Neural crest cell (in vitro differentiated cells): ENCODE measurements around the gene ODF4. TPM values are rescaled to one million over a fixed set of nuclear protein-coding genes. Genes with fewer than 3 reads are reported as not detected.

Source experiments
- DNase-seq: peaks from one replicate; pipeline ENCODE4 v3.0.0; 2021; ENCODE audit warnings: low read depth, mixed read lengths, low spot score
- H3K27ac Mint-ChIP-seq: one replicate; pipeline ENCODE4 v1.8.0; 2021; ENCODE audit warnings: mild to moderate bottlenecking, mixed read lengths; ENCODE audit not compliant: unreplicated experiment
- H3K27me3 Mint-ChIP-seq: 2 replicates; pipeline ENCODE4 v1.8.0; 2021; ENCODE audit warnings: low read depth, mild to moderate bottlenecking, mixed read lengths
- H3K36me3 Mint-ChIP-seq: 2 replicates; pipeline ENCODE4 v1.8.0; 2021; ENCODE audit warnings: low read depth, mild to moderate bottlenecking, mixed read lengths
- H3K4me1 Mint-ChIP-seq: 2 replicates; pipeline ENCODE4 v1.8.0; 2021; ENCODE audit warnings: mixed read lengths
- H3K4me3 Mint-ChIP-seq: one replicate; pipeline ENCODE4 v1.8.0; 2021; ENCODE audit warnings: mild to moderate bottlenecking, mixed read lengths
- H3K9me3 Mint-ChIP-seq: 2 replicates; pipeline ENCODE4 v1.8.0; 2021; ENCODE audit warnings: mixed read lengths
- CTCF ChIP-seq: fragments of 200-600 bp; sonication (generic); conservative IDR thresholded peaks from 2 replicates; pipeline ENCODE4 v1.5.0; 2021; ENCODE audit warnings: antibody characterized with exemption, mild to moderate bottlenecking
- total RNA-seq: library from RNA; stranded (reverse); gene quantifications from 2 replicates; pipeline ENCODE4 v1.2.1, GENCODE V29; 2021

The ODF4 gene
- total RNA-seq, 1 donor from 2014 or later, result not detected

GRCh38 chr17:8384801-8385378 lies 45.2 kb downstream of the ODF4 start:
- Mint-ChIP-seq H3K4me3 (peak overlapping the region; percentile 100), H3K9me3 (no peaks in the 10 kb centered on the region), H3K27me3 (no peaks in the 10 kb centered on the region), H3K27ac (no peak overlapping the region), H3K36me3 (peaks cover 14% of the 10 kb centered on the region), H3K4me1 (peaks cover 41% of the 10 kb centered on the region)
- no peak for DNase-seq
- no peak for TF ChIP-seq CTCF

GRCh38 chr17:8386841-8387240 lies 47.2 kb downstream of the ODF4 start:
- DNase-seq, result no peak
- Mint-ChIP-seq H3K27ac (no peak overlapping the region), H3K9me3 (no peaks in the 10 kb centered on the region), H3K4me1 (peaks cover 26% of the 10 kb centered on the region), H3K27me3 (no peaks in the 10 kb centered on the region), H3K4me3 (peak overlapping the region; percentile 71), H3K36me3 (peaks cover 7% of the 10 kb centered on the region)
- TF ChIP-seq CTCF, result no peak

DNA sequence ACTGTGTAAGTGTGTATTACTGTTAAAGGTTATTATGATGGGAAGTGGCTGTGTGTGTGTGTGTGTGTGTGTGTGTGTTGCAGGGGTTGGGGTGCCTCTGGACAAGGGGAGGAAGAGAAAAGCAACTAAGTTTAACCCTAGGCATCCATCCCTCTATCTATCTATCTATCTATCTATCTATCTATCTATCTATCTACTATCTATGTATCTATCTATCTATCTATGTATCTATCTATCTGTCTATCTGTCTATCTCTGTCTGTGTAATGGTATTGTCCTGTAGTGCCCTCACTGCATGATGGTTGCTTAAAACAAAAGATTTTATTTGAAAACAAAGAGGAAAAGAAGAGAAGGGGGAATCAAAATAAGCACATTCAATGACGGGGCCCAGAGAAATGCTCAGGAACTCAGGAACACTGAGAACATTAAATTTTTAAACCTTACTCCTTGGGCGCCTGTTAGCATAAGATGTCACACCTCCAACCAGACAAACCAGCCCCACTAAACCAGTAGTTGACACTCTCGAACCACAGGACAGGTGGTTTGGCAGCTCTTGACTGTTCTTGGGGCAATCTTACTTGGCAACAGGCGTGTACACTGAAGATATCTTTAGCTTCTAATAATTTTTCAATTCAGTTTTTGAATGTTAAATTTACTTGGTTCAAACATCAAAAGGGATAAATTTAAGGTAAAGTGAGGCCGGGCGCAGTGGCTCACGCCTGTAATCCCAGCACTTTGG lies 48.4 kb downstream of the ODF4 start:
- no peak overlapping the region for H3K27ac Mint-ChIP-seq
- no peak for TF ChIP-seq CTCF

DNA sequence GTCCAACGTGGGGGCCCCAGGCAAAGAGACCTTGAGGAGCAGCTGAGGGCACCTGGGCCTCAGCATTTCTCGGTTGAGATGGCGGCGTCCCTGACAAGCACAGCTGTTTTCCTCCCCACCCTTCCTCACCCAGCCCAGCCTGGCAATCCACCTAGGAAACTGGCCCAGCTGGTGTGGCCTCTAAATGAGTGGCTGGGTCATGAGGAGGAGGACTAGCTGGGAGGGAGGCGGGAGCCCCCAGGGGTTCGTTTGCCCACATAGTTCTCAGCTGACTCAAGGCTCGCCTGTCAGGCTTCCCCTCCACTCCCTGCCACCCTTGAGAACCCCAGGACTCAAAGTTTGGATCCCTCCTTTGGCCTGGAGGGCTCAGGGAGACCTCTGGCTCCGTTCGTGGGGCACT lies 52.1 kb downstream of the ODF4 start:
- Mint-ChIP-seq H3K27me3 (peaks cover 31% of the 10 kb centered on the region), H3K4me3 (no peak overlapping the region), H3K27ac (no peak overlapping the region), H3K4me1 (peaks cover 1% of the 10 kb centered on the region), H3K9me3 (no peaks in the 10 kb centered on the region), H3K36me3 (no peaks in the 10 kb centered on the region)
- no peak for TF ChIP-seq CTCF
- DNase-seq, result no peak

More for the DNA sequence above, 48.4 kb downstream of the ODF4 start:
- no peak for DNase-seq
- Mint-ChIP-seq H3K9me3 (no peaks in the 10 kb centered on the region), H3K36me3 (peaks cover under 1% of the 10 kb centered on the region), H3K4me3 (no peak overlapping the region), H3K4me1 (peaks cover 15% of the 10 kb centered on the region), H3K27me3 (no peaks in the 10 kb centered on the region)

GRCh38 chr17:8392274-8392673 lies 52.6 kb downstream of the ODF4 start:
- TF ChIP-seq CTCF, result no peak
- Mint-ChIP-seq H3K4me1 (no peaks in the 10 kb centered on the region), H3K4me3 (no peak overlapping the region), H3K36me3 (no peaks in the 10 kb centered on the region), H3K9me3 (no peaks in the 10 kb centered on the region), H3K27ac (no peak overlapping the region), H3K27me3 (peaks cover 36% of the 10 kb centered on the region)
- no peak for DNase-seq
